HG03432 (cell line): ENCODE measurements around the gene PEAK1.

Experiments used
- ATAC-seq: cut with Tn5 transposase; IDR thresholded peaks from one replicate; pipeline ENCODE4 v1.9.1; 2021; ENCODE audit warnings: mild to moderate bottlenecking, moderate library complexity; ENCODE audit not compliant: unreplicated experiment

The PEAK1 gene, protein sequence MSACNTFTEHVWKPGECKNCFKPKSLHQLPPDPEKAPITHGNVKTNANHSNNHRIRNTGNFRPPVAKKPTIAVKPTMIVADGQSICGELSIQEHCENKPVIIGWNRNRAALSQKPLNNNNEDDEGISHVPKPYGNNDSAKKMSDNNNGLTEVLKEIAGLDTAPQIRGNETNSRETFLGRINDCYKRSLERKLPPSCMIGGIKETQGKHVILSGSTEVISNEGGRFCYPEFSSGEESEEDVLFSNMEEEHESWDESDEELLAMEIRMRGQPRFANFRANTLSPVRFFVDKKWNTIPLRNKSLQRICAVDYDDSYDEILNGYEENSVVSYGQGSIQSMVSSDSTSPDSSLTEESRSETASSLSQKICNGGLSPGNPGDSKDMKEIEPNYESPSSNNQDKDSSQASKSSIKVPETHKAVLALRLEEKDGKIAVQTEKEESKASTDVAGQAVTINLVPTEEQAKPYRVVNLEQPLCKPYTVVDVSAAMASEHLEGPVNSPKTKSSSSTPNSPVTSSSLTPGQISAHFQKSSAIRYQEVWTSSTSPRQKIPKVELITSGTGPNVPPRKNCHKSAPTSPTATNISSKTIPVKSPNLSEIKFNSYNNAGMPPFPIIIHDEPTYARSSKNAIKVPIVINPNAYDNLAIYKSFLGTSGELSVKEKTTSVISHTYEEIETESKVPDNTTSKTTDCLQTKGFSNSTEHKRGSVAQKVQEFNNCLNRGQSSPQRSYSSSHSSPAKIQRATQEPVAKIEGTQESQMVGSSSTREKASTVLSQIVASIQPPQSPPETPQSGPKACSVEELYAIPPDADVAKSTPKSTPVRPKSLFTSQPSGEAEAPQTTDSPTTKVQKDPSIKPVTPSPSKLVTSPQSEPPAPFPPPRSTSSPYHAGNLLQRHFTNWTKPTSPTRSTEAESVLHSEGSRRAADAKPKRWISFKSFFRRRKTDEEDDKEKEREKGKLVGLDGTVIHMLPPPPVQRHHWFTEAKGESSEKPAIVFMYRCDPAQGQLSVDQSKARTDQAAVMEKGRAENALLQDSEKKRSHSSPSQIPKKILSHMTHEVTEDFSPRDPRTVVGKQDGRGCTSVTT (N-terminal part only)

DNA sequence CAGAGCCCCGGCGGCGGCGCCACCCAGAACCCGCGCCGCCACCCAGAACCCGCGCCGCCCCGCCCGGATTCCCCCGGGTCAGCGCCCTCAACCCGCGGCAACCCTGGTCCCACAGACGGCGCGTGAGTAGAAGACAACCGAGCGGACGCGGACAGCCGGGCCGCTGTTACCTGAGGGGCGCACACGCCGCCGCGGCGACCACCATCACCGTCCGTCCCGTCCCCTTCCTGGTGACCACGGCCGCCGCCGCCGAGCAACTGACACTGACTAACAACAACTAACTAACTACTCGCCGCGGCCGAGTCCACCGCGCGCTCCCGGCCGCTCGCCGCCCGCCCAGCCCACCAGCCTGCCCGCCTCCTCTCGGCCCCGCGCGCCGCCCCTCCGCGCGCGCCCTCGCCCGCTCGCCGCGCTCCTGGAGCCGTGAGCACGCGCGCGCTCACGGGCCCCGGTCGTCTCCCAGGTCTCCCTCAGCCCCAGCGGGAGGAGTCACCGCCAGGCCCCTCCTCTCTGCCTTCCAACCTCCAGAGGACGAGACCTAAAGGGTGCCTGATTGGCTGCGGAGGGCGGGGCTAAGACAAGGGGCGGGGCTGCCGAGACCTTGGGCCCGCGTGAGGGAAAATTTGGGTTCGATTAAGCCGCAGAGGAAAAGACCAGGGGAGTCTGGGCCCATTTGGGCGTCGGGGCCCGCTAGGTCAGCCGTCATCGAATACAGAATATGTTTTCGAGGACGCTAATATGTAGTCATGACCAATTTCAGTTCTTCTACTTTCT is at the start of gene PEAK1:
Gene PEAK1 (minus strand): TSS at position 269 of the 774 bp plus-strand sequence. CDS start 238,178 bp downstream, outside the sequence.
- peak; percentile 90 for ATAC-seq

DNA sequence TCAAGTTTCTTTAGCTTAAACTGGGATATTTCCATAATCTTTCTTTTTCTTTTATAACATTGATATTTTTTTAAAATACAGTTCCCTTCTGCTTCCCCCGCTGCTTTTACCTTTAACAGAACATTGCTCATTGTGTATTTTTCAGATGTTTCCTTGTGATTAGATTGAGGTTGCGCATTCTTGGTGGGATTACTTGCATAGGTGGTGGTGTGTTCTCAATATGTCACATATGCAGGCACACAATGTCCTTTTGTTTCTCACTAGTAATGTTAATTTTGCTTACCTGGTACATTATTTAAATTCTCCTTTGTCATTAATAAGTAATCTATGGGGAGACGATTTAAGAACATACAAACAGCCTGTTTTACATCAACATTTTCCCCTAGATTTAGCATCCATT is 49.0 kb upstream of the PEAK1 start:
- ATAC-seq = no peak

DNA sequence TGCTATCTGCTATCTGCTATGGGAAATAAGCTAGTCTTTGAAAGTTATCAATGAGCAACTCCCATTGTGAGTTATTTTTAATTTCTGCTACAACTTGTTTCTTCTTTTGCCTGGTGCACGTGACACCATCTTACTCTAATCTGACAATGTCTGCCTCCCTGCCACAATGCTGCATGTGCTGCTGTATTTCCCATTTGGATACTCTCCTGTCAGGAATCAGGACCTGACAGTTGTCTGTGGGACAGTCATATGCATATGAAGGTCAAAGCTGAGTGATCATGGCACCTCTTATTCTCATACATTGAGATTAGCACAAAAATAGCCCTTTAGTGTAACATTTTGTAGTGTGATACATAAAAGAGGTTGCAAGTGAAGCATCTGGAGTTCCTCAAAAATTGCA is 46.6 kb upstream of the PEAK1 start:
- no peak for ATAC-seq

DNA sequence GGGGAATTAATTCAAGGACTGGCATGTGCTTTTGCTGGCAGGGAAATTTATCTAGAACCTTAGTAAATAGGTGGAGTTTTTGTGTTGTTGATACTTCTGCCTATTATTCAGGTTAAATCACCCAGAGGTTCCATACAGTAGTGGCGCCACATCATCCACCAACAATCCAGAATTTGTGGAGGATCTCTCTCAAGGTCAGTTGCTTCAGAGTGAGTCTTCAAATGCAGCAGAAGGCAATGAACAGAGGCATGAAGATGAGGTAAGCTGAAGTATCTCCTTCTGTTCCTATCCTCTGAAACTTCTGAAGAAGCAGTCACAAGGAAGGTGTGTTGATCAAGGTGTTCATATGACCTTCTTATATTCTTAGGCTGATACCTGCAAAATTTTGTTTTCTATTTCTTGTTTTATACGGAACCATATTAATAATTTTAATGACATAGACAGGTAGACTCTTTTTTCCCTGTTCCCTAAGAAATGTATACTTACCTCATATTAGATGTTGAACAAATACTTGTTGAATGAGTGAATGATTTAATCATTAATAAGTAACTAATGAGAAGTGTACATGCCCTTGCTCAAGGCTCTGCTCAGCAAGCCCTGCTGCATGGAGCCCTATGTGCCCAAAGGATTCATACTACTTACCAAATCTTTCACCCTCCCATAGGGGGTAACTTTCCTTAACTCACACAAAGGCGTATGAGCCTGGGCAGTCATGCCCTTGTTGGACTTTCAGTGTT is 44.4 kb upstream of the PEAK1 start:
- no peak for ATAC-seq

DNA sequence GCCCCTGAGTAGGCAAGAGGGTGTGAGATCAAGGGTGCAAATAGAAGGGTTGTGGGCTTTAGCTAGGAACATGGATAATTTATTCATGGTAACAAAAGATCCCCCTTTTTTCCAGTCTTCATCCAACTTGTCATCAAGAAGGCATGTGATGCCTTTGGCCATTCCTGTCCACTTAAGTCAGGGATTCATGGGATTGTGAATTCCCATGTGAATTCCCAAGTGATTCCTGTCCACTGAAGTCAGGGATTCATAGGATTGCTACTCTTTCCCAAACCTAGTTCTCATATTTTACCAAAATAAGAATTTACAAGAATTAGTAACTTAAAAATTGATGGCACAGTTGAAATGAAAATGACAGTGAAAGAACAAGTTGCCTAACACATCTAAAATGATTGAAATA is 41.6 kb upstream of the PEAK1 start:
- ATAC-seq = no peak

DNA sequence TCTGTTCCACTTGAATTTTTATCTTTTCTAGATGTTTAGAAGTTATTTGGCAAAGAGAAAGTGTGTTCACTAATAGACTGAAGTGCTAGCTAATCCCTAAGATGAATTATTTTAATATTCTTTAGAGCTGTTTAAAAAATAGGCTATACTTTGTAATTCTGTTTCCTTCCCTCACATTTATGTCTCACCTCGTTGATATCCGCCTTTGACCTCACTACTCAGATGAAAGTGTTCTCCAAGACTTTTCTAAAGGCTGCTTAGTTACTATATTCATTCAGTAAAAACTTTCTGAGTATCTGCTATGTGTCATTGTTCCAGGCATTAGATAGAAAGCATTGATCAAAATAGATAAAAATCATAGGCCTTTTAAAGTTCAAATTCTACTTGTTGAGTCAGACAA is 39.1 kb upstream of the PEAK1 start:
- ATAC-seq = no peak

DNA sequence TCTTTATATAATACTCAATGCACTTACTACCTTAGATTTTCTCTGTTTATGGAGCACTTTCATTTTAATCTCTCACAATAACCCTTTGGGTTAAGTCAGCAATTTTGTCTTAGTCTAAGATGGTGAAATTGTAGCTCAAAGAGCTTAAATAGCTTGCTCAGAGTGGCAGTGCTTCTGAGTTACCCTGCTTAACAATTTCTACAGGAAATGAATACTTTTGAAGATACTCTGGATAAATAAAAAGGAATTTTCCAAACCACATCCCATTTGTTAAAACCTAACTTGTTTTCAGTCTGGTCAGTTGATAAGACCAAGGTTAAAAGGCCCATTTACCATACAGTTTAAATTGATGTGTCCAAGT is 38.0 kb upstream of the PEAK1 start:
- no peak for ATAC-seq

DNA sequence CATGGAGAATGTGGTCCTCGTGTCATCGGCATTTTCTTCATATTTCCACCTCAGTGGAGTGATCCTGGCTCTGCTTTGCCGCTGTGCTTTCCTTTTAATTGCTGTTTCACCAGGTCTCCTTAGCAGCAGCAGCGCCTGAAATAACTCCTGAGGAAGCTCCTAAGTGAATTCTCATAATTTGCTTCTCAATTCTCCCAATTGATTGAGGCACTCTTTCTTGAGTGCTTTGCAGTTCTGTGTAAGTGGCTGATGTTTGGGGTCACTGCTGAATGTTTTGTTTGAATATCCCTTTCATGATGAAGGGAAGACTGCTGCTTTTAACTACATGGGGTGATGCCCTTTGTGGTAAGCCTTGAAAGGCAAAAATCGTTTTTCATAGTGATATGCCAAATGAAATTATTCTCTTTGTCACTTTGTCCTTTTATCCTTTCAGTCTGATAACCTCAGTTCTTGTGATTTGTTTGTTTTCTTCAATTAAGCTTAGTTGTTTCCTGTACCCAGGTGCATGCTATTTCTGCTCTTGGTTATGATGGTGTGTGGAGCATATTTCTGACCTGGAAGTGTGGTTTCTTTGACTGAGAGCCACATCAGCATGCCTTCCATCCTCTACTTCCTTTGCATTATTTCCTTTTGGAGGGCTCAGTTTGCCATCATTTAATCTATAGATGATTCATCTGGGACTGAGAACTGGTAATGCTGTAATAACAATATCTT is 37.4 kb upstream of the PEAK1 start:
- ATAC-seq = no peak

DNA sequence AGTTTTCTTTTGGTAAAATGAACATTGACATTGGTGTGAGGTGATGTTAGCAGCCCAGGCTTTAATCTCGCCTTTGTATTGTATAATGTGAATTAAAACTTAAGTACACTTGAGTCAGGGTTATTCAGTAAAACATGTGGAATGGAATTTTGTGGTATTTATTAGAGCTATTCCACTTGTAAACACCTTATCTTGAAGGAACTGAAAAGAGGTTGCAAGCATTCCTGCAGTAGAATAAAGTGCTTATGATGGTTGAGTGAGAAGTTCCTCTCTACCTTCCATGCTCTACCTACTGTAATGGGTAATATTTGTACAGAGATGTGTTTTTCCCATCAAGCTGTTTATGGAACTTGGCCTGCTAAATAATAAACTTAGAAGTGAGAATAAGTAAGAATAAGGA is 36.8 kb upstream of the PEAK1 start:
- ATAC-seq = no peak

DNA sequence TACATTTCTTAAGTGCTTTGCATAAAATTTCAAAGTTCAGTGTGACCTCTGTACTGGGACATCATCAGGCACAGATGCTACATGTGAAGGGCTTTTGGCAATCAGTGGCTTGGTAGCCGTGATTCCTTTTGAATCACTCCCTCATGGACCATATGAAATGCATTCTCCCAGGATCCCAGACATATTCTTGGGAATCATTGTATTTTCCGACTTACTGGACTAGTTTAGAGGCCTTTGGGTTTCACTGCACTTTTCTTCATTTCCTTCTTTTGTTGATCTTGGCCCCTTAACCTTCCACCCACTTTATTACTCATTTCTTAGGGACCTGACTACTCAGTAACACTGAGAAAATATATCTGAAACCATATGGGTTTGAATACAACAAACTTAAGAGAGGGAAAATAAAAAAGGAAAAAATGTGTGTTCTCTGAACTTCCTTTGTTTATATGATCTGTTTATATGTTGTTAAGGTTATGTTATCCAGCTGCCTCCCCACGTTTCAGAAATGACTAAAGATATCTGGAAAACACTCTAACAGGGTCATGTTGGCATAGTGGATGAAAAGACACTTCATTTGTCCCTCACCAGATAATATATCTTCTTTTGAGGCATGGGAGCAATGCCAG is 35.9 kb upstream of the PEAK1 start:
- no peak for ATAC-seq

DNA sequence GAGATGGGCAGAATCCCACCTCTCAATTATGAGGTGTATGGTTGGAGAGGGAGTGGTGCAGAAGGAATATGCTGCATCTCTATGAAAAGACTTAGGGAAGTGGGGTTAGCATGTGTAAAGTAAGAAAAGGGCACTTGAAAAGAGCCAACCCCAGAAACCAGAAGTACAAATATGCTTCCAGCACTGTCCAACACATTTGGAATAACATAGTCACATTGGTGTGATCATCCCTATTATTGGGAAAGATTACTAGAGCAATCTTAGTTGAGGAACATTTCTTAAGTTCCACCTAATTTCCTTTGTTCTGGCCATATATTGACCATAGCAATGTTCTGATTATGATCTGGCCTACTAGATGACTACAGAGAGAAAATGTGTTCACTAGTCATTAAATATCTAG is 35.0 kb upstream of the PEAK1 start:
- ATAC-seq = no peak

DNA sequence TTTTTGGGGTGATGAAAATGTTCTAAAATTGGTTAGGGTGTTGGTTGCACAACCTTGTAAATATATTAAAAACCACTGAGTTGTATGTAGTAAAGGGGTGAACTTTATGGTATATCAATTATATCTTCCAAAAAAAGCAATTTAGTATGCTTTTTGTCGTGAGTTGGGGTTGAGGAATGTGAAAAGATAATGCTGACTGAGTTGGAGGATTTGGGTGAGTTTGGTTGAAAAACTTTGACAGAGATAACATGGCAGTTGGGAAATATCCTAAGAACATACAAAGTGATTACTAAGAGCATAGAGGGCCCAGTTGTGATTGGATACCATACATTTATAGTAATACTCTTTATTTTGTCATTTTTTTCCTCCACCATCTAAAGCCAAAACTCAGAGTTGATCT is 34.4 kb upstream of the PEAK1 start:
- no peak for ATAC-seq

DNA sequence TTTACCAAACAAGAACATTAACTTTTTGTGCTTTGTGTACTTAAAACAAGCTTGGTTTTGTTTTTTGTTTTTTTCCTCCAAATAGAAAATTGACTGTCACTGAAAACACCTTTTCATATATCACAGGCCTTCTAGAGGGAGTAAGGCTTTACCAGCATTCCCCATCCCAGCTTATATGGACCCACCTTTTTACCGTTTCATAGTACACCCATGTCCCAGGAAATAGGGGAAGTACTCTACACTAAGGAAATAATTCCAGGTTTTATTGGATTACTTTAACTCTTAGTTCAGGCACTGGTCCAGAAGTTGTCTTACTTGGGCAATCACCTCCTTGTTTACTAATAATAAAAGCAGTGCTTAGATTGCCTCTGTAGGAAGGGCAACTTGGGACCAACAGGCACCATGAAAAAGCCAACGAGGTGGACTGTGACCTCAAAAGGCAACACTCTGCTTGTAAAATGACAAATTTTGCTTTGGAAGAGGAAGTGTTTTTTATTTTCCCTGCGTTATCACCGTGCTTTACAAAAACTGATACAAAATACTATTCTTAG is 27.0 kb upstream of the PEAK1 start:
- no peak for ATAC-seq

DNA sequence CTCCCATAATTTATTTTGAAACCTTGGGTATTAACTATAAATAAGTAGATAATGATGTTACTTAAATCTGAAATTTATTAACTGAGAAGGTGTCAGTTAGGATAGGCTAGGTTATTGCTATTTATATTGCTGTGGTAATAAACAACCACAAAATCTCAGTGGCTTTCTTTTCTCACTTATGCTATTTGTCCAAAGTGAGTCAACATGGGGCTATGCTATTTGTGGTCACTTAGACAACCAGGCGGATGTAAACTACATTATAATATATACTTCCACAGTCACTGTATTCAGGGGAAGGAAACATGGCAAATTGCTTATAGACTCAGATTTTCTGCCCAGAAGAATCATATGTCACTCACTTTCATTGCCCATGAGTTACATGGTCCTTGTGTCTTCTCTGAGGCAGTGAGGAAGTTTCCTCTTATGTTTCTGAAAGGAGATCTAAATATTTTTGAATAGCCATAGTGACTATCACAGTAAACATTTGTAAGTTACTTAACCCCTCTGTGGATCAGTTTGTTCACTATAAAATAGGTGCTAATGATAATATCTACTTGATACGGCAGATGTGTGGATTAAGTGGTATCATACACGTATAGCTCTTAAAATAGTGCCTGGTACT is 20.6 kb upstream of the PEAK1 start:
- peak; percentile 82 for ATAC-seq

DNA sequence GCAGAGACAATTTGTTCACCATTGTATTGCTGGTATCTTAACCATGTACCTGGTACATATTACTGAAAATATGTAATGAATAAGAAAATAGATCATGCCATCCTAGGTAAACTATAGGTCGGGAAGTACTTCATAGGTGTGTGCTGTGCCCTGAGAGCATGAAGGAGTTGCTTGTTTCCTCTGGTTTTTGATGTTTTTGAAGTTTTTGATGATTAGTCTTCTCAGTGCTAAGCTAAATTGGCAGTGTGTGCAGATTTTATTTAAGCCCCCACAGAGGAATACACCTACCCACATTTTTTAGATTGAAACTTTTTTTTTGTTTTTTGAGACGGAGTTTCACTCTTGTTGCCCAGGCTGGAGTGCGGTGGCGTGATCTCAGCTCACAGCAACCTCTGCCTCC is 17.4 kb upstream of the PEAK1 start:
- ATAC-seq = no peak

DNA sequence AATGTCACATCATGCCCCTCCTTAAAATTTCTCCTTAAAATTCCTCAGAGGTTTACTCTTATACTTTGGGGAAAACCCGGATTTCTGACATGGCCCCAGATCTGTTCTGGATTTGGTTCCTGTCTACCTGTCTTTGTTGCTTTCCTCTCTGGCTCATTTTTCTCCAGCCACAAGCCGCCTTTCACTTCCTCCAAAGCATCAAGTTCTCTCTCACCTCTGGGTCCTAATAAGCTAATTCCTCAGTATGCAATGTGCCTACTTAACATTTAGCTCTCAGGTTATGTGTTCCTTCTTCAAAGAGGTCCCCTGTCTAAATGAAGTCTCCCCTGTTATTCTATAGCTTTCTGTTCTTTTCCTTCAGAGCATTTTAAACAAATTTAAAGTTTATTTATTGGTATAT is 16.9 kb upstream of the PEAK1 start:
- no peak for ATAC-seq

DNA sequence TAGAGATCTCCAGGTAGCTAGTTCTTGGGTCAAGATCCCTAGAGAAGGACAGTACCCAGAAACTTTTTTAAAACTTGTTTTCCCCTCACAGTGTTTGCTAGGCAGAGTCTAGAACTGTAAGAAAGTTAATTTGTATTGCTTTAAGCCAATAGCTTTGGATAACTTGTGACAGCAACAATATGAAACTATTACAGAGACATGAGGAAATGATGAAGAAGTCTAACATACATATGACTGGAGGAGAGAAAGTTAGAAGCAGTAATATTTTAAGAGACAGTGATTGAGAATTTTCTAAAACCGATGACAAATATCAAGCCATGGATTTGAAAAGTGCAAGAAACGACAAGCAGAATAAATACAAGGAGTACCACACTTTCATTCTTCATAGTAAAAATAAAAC is 10.7 kb upstream of the PEAK1 start:
- ATAC-seq = no peak

DNA sequence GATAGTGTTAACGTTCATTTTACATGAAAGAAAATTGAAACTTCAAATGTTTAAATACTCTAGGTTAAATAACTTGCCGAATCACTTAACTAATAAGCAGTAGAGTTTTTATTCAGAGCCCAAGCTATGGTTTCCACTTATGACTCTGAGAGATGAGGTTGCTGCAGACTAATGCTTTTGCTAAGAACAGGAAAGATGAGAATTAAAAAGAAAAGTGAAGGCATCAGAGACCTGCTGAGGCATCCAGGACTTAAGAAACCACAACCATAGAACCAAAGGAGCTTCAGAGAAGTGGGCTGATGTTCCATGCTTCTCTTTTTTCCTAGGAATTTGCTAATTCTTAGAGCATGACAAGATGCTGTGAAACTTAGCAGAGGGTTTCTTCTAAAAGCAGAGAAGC is 10.3 kb upstream of the PEAK1 start:
- ATAC-seq = no peak

DNA sequence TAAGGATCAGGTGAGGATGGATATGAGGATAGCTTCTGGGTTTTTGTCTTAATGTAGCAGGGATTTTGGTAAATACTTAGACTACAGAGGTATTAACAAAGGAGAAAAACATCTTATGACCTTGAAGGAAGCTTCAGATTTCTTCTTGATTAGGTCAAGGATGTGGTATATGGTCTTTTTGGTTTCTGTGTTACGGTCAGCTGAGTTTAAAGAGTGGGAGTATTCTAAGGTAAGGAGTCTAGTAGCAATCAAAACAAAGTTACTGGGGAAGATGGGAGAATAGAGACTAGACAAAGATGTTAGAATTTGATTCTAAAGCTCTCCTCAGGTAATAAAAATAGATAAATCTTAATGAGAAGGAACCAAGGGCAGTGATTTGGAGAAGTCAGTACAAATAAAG is 7.0 kb upstream of the PEAK1 start:
- no peak for ATAC-seq
